Measurements from ENCODE around the gene TAF13.
"Not testable (repeated sequence)": the region's sequence is repeated elsewhere in the genome, so short reads cannot be mapped to it uniquely, and the experiment has no call there.

The TAF13 gene

GRCh38 chr1:109046671-109047070 is 29.1 kb downstream of the TAF13 start:
- DNase-seq (ENCODE audit: low spot score): no peak

- DNase-seq (ENCODE audit: low spot score): no peak
These were observed 30.2 kb downstream of the TAF13 start for GRCh38 chr1:109045595-109045994.

DNA sequence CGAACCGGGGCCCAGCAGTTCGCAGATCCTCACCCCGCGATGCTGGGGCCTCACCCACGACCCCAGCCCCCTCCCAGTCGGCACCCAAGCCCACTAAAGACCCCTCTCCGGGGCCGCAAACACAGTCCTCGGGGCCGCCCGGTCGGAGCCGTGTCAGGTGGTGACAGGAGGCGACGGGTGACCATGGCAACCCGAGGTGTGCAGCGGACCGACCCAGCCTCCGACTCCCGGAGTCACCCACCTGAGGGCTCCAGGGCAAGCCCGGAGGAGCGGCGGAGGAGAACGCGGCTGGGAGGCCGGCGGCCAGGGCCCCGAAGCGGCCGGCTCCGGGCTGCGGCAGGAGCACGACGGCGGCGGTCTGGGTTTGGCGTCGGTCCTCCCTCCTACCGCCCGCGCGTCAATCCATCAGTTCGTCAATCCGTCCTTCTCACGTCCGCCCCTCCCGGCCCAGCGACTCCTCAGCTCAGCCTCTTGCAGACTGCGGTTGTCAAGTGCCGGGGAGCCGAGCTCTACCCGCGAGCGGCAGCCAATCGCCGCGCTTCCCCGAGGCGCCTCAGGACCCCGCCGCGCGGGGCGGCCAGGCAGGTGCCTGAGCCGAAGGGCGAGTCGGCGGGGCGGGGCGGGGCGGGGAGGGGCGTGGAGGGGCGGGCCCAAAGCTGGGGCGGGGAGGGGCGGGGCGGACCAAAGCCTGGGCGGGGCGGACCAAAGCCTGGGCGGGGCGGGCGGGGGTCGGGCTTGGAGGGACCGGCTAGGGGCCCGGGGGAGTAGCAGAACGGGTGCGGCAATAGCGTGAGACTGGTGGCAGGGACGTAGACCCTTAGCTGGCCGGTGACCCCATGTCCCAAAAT is 34.0 kb downstream of the TAF13 start, which contains the start of gene WDR47:
TSS of gene WDR47 (minus strand) at position 482 of the 848 bp plus-strand sequence. CDS start 18,590 bp downstream, outside the sequence.
- DNase-seq (ENCODE audit: low spot score): peak; percentile 99

DNA sequence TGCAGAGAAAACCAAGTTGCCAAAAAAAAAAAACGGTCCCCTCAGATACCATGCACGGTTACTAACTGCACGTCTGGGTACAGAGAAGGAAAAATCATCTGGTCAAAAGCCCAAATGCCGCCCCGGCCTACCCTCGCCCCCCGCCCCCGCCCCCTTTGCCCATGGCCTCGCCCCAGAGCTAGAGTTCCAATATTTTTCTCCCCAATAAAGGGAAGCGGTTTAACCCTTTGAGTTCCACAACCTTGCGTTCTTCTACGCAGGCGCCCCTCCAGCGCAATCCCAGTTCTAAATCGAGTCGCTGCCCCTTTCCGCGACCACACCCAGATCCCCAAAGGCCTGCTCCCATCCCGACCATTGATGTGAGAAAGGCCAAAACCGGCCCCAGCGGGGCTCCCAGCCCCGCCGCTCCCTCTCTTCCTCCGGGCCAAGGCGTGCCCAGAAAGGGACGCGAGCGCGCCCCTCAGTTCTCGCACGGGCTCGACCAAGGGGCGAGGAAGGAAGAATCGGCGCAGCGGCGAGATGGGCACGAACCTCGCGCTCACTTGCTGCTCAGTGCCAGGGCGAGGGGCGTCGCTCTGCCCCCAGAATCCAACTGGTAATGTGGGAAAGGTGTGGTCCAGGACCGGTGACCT is 34.7 kb downstream of the TAF13 start:
- peak; percentile 46 for DNase-seq (ENCODE audit: low spot score)

DNA sequence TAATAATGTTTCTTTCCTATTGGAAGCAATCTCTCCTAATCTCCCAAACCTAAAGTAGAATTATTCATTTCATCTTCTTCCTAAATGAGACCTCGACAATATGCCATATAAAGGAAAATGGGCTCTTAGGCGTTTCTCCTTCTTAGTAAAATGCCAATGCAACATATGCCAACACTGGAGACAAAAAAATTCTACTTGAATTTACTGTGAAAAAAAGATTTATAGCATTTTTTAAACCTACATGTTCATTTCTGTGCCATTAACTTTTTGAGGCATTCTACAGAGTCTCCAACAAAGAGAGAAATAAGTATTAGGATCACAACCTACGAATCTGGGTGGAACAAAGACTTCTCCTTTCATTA is 35.2 kb downstream of the TAF13 start:
- no peak for DNase-seq (ENCODE audit: low spot score)

DNA sequence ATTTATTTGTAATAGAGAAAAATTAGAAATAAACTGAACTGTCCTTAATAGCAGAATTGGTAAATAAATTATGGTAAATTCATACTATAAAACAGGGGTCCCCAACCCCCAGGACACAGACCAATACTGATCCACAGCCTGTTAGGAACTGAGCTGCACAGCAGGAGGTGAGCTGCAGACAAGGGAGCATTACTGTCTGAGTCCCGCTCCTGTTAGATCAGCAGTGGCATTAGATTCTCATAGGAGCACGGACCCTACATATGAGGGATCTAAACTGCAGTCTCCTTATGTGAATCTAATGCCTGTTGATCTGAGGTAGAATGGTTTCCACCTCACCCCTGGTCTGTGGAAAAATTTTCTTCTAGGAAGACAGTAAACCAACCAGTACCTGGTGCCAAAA is 41.4 kb downstream of the TAF13 start:
- DNase-seq (ENCODE audit: low spot score): no peak

DNA sequence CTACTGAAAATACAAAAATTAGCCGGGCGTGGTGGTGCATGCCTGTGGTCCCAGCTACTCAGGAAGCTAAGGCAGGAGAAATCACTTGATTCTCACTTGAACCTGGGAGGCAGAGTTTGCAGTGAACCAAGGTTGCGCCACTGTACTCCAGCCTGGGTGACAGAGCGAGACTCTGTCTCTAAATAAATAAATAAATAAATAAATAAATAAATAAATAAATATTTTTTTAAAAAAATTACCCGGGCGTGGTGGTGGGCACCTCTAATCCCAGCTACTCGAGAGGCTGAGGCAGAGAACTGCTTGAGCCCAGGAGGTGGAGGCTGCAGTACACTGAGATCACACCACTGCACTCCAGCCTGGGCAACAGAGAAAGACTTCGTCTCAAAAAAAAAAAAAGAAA is 46.3 kb downstream of the TAF13 start:
- not testable (repeated sequence) for DNase-seq (ENCODE audit: low spot score)

- DNase-seq (ENCODE audit: low spot score): no peak
These were observed 48.0 kb downstream of the TAF13 start for GRCh38 chr1:109027841-109028240.

GRCh38 chr1:109025694-109026093 is 50.1 kb downstream of the TAF13 start:
- DNase-seq (ENCODE audit: low spot score): no peak

DNA sequence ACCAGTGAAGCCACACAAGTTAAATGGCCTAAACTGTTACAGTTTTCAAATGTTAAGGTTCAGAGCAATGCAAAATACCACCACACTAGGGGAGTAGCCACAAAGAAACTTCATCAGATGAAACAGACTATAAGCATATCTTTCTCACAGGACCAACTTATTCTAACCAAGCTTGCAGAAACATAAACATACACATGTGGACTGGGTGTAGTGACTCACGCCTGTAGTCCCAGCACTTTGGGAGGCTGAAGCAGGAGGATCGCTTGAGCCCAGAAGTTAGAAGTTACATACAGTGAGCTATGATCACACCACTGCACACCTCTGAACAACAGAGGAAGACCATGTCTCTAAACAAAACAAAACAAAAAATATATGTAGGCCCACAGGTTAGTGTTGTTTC is 51.2 kb downstream of the TAF13 start:
- no peak for DNase-seq (ENCODE audit: low spot score)

DNA sequence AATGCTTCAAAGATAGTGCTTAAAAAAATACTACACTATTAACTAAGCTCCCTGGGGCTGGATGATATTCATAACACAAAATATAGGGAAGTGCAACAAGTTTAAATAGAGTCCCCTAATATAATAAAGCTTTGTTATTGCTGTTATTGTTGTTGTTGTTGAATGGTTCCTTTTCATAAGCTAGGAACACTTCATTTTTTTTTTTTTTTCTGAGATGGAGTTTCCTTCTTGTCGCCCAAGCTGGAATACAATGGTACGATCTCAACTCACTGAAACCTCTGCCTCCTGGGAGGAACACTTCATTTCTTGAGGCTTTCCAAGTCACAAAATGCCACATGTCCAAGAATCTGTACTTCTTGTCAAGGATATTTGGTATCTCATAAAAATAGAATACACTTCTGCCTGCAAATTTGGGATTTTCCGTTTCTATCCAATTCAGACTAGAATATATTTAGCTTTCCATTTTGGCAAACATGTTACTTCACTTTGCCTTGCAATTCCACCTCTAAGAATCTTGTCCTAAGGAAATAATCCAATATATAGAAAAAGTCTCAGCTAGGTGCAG is 55.0 kb downstream of the TAF13 start:
- no peak for DNase-seq (ENCODE audit: low spot score)

DNA sequence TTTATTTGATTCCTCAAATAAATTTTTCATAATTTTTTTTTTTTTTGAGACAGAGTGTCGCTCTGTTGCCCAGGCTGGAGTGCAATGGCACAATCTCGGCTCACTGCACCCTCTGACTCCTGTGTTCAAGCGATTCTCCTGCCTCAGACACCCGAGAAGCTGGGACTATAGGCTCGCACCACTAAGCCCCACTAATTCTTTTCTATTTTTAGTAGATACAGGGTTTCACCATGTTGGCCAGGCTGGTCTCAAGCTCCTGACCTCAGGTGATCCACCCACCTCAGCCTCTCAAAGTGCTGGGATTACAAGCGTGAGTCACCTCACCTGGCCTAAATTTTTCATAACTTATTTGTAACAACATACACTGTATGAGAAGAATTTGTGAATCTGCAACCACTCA is 58.1 kb downstream of the TAF13 start:
- DNase-seq (ENCODE audit: low spot score): not testable (repeated sequence)

GRCh38 chr1:109017134-109017533 is 58.7 kb downstream of the TAF13 start:
- no peak for DNase-seq (ENCODE audit: low spot score)

Measured in iPS-NIHi11 (cell line).